Measurements from ENCODE around the gene CRIM1. TPM values are rescaled to one million over a fixed set of nuclear protein-coding genes. Genes with fewer than 3 reads are reported as not detected.

Gene CRIM1
- total and polyA plus RNA-seq, 12 donors: 7.6 to 66.3 (median 24.3) TPM

DNA sequence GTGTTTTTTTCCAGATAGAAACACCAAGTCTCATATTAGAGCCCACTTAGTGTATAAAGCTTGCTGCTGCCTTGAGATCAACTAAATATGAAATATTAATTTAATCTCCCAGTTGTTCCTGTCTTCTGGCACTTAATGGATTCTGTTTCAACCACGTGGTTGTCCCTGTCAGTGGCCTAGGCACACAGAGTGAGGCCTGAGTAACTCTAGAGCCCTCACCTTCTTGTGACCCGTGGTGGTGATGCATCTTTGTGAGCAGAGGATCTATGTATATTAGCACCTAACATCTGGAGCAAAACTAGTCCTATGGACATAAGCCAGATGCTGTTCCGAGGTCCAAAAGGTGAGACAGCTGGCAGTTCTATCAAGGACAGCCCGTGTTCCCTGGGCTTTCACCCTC lies 167.6 kb downstream of the CRIM1 start:
- H3K4me1 ChIP-seq (replicated peaks in 1 of 2): no peaks in the 10 kb centered on the region
- H3K36me3 ChIP-seq (replicated peaks in 1 of 2): peaks cover 0 to 8% of the 10 kb centered on the region in 2 donors

GRCh38 chr2:36525245-36525644 lies 169.7 kb downstream of the CRIM1 start:
- no peaks in the 10 kb centered on the region for H3K9me3 ChIP-seq (replicated peaks in 1 of 3)
- no peaks in the 10 kb centered on the region for H3K4me1 ChIP-seq (replicated peaks in 1 of 2)
- peaks cover 0 to 8% of the 10 kb centered on the region in 2 donors for H3K36me3 ChIP-seq (replicated peaks in 1 of 2)
- no peak overlapping the region for H3K4me3 ChIP-seq
- DNase-seq: no peak
- H3K27ac ChIP-seq: no peak overlapping the region
- no peak for TF ChIP-seq POLR2A (IDR thresholded peaks at IDR 0.05)
- TF ChIP-seq, protein P1, sequence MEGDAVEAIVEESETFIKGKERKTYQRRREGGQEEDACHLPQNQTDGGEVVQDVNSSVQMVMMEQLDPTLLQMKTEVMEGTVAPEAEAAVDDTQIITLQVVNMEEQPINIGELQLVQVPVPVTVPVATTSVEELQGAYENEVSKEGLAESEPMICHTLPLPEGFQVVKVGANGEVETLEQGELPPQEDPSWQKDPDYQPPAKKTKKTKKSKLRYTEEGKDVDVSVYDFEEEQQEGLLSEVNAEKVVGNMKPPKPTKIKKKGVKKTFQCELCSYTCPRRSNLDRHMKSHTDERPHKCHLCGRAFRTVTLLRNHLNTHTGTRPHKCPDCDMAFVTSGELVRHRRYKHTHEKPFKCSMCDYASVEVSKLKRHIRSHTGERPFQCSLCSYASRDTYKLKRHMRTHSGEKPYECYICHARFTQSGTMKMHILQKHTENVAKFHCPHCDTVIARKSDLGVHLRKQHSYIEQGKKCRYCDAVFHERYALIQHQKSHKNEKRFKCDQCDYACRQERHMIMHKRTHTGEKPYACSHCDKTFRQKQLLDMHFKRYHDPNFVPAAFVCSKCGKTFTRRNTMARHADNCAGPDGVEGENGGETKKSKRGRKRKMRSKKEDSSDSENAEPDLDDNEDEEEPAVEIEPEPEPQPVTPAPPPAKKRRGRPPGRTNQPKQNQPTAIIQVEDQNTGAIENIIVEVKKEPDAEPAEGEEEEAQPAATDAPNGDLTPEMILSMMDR (IDR thresholded peaks at IDR 0.05): no peak
- 88 to 97% (median 90%) methylated on average over 5 of the region's 5 CpGs for WGBS, 4 donors
- intact Hi-C loops (cut with DNase I): no loop called here
- H3K27me3 ChIP-seq: no peaks in the 10 kb centered on the region

More for the DNA sequence above, 167.6 kb downstream of the CRIM1 start:
- no peak overlapping the region for H3K27ac ChIP-seq
- no peak overlapping the region for H3K4me3 ChIP-seq
- DNase-seq: no peak
- H3K9me3 ChIP-seq (replicated peaks in 1 of 3): no peaks in the 10 kb centered on the region
- intact Hi-C loops (cut with DNase I): no loop called here
- 58 to 83% (median 74%) methylated on average over 4 of the region's 4 CpGs for WGBS, 4 donors
- TF ChIP-seq, protein P1 (IDR thresholded peaks at IDR 0.05): no peak
- no peak for TF ChIP-seq POLR2A (IDR thresholded peaks at IDR 0.05)
- no peaks in the 10 kb centered on the region for H3K27me3 ChIP-seq

DNA sequence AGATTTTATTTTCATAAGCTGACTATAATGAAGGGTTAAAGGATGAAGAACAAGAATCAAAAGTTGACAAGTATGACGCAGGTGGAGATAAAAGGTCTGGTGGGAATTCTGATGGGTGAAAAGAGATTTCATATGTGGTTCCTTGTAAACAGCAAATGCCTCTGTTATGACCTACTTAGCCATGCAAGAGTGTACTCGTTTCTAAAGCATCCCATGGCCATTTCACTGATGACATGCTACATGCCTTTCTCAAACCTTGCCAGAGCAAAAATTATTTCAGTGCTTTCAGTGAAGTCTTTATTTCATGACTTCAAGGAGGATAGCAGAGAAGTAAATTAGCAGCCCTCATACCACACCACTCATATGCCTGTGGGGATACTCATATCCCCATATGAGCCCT lies 170.6 kb downstream of the CRIM1 start:
- Histone ChIP-seq H3K27me3 (no peaks in the 10 kb centered on the region), H3K4me1 (replicated peaks in 1 of 2) (no peaks in the 10 kb centered on the region), H3K4me3 (no peak overlapping the region), H3K27ac (no peak overlapping the region), H3K9me3 (replicated peaks in 1 of 3) (no peaks in the 10 kb centered on the region), H3K36me3 (replicated peaks in 1 of 2) (peaks cover 0 to 8% of the 10 kb centered on the region in 2 donors)
- intact Hi-C loops (cut with DNase I): no loop called here
- no peak for DNase-seq
- TF ChIP-seq POLR2A (IDR thresholded peaks at IDR 0.05): no peak
- TF ChIP-seq, protein P1 (IDR thresholded peaks at IDR 0.05): no peak
- WGBS, 4 donors: 49 to 74% (median 60%) methylated on average over 2 of the region's 2 CpGs

GRCh38 chr2:36528274-36528673 lies 172.7 kb downstream of the CRIM1 start:
- H3K4me1 ChIP-seq (replicated peaks in 1 of 2): no peaks in the 10 kb centered on the region
- intact Hi-C loops (cut with DNase I): no loop called here
- peaks cover 0 to 2% of the 10 kb centered on the region in 2 donors for H3K36me3 ChIP-seq (replicated peaks in 1 of 2)
- TF ChIP-seq, protein P1 (IDR thresholded peaks at IDR 0.05): no peak
- TF ChIP-seq POLR2A (IDR thresholded peaks at IDR 0.05): no peak
- no peak for DNase-seq
- H3K27me3 ChIP-seq: no peaks in the 10 kb centered on the region
- 89 to 91% (median 90%) methylated on average over 4 of the region's 4 CpGs for WGBS, 4 donors
- no peak overlapping the region for H3K27ac ChIP-seq
- no peaks in the 10 kb centered on the region for H3K9me3 ChIP-seq (replicated peaks in 1 of 3)
- H3K4me3 ChIP-seq: no peak overlapping the region
